ENCODE measurements around the gene ITGB4.

Gene ITGB4

DNA sequence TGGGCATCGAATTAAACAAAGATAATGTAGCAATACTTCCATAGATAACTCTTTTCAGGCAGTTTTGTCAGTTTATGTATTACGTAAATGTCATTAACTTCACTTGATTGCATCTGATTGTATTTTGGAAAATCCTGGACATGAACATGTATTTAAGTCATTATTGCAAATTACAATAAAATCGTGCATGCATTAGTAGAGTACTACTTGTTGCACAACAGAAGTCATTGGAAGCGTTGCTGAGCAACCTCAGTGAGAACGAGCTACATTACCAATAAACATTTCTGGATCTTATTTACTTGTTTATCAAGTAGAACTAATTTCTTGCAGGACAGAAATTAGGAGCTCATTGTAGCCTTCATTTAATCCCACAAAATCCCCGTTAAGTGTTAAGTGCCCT, 70.0 kb downstream of the ITGB4 start:
- TF ChIP-seq, protein P1, sequence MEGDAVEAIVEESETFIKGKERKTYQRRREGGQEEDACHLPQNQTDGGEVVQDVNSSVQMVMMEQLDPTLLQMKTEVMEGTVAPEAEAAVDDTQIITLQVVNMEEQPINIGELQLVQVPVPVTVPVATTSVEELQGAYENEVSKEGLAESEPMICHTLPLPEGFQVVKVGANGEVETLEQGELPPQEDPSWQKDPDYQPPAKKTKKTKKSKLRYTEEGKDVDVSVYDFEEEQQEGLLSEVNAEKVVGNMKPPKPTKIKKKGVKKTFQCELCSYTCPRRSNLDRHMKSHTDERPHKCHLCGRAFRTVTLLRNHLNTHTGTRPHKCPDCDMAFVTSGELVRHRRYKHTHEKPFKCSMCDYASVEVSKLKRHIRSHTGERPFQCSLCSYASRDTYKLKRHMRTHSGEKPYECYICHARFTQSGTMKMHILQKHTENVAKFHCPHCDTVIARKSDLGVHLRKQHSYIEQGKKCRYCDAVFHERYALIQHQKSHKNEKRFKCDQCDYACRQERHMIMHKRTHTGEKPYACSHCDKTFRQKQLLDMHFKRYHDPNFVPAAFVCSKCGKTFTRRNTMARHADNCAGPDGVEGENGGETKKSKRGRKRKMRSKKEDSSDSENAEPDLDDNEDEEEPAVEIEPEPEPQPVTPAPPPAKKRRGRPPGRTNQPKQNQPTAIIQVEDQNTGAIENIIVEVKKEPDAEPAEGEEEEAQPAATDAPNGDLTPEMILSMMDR (IDR thresholded peaks at IDR 0.05): no peak

DNA sequence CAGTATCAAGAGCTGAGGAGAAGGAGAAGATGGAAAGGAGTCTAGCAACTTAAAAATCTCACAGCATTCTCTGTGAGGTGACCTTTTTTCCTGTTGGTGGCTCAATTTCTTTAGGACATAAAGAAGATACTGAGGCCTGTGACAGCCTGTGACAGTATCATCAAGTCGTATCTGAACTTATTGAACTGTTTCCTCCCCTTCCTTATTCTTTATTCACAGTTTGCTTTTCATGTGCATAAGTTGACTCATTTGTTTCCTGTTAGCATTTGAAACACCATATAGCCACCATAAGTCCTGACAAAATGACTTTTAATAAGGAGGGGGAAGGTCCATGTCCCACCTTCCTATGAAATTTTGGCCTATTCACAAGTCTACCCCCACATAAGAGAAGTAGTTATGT, 72.2 kb downstream of the ITGB4 start:
- TF ChIP-seq, protein P1 (IDR thresholded peaks at IDR 0.05): no peak

DNA sequence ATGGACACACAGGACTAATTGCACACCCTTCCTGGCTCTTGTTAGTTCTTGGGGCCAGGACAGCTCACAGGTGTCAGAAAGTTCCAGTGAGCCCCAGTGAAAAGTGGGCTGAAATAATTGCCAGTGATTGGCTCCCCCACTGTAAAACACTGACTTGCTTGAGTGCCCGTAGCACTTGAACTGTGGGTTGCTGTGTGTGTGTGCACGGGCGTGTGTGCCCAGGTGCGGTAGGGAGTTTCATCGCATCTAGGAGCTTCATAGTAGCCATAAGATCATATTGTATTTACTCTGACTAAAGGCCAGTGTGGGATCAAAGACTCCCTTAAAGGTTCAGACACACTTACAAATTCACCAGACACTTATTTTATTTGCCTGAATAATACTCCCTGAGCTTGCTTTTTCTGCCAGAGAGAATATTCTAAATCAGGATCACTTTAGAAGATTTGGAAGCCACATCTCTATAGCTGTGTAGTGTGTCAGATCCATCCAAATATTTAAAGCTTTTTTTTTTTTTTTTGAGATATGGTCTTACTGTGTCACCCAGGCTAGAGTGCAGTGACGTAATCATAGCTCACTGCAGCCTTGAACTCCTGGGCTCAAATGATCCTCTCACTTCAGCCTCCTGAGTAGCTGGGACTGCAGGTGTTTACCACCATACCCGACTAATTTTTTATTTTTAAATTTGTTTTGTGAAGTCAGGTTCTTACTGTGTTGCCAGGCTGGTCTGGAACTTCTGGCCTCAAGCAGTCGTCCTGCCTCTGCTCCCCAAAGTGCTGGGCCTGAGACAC, 74.8 kb downstream of the ITGB4 start:
- TF ChIP-seq, protein P1 (IDR thresholded peaks at IDR 0.05): no peak

DNA sequence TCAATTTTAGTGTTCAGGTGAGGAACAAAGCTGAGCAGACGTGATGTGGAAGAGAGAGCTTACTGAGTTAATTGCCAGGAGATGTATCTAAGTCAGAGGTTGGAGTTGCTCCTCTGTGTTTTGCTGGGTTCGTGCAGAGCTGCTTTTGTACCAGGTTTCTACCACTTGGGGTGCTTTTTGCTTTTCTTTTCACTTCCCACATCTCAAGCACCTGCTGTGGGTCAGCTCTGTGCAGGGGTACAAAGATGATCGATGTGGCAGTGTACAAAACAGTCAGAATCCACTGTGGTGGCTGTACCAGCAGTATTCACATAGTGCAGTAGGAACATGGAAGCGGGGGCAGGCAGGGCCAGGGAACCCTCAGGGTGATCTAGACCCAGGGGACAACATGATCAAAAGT, 78.1 kb downstream of the ITGB4 start:
- TF ChIP-seq, protein P1 (IDR thresholded peaks at IDR 0.05): no peak

DNA sequence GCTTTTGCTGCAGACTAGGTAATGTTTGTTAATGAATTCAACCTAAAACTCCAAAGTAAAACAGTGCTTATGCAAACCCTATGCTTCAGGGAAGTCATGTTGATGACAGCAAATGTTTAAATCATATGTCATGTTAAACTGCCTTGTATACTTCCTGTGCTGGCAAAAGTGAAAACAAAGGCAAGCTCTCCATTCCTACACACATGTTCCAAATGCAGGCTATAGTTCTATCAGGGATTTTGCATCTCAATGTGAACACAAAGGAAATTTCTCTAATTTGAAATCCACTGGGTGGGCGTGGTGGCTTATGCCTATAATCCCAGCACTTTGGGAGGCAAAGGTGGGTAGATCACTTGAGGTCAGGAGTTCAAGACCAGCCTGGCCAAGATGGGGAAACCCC, 82.6 kb downstream of the ITGB4 start:
- TF ChIP-seq, protein P1 (IDR thresholded peaks at IDR 0.05): no peak

DNA sequence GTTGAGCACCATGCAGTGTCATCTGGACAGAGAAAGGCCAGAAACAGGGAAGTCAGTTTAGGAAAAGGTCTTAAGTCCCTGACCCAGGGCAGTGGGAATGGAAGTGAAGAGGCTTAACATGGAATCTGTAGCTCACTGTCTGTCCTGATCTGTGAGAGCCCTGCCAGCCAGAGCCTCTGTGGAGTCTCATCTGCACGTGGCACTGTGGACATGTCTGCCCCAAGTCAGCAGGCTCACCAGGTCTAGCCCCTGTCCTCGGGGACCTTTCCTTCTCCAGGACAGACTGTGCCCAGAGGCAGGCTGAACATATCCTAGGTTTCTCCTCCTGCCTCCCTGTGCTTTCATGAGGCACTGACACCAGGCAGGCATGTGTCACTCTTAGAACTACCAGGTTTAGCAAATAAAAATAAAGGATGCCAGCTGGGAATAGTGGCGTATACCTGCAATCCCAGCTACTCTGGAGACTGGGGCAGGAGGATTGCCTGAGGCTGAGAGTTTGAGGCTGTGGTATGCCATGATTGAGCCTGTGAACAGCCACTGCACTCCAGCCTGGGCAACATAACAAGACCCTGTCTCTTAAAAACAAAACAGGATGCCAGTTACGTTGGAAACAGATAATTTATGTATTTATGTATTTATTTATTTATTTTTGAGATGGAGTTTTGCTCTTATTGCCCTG, 85.7 kb downstream of the ITGB4 start:
- TF ChIP-seq, protein P1 (IDR thresholded peaks at IDR 0.05): no peak

All from LNCAP (cell line).